ENCODE measurements around the gene EPN3.

Gene EPN3

GRCh38 chr17:50519141-50519834, 13.2 kb upstream of the EPN3 start:
- no peak overlapping the region for H3K27ac Mint-ChIP-seq
- peaks cover 2% of the 10 kb centered on the region for H3K36me3 Mint-ChIP-seq
- H3K4me3 Mint-ChIP-seq, result no peak overlapping the region
- no peaks in the 10 kb centered on the region for H3K9me3 Mint-ChIP-seq (ENCODE audit: low read depth)
- H3K4me1 Mint-ChIP-seq (ENCODE audit: low read depth), result peaks cover 4% of the 10 kb centered on the region
- no peaks in the 10 kb centered on the region for H3K27me3 Mint-ChIP-seq

GRCh38 chr17:50520483-50520882, 12.1 kb upstream of the EPN3 start:
- Mint-ChIP-seq H3K27me3 (no peaks in the 10 kb centered on the region), H3K27ac (no peak overlapping the region), H3K9me3 (ENCODE audit: low read depth) (no peaks in the 10 kb centered on the region), H3K4me1 (ENCODE audit: low read depth) (peaks cover 4% of the 10 kb centered on the region), H3K4me3 (no peak overlapping the region), H3K36me3 (peaks cover 2% of the 10 kb centered on the region)

- Mint-ChIP-seq H3K27me3 (no peaks in the 10 kb centered on the region), H3K27ac (no peak overlapping the region), H3K9me3 (ENCODE audit: low read depth) (no peaks in the 10 kb centered on the region), H3K4me3 (no peak overlapping the region), H3K36me3 (peaks cover 2% of the 10 kb centered on the region), H3K4me1 (ENCODE audit: low read depth) (peaks cover 4% of the 10 kb centered on the region)
These were observed 11.0 kb upstream of the EPN3 start for GRCh38 chr17:50521514-50521913.

- Mint-ChIP-seq H3K27ac (no peak overlapping the region), H3K36me3 (peaks cover 2% of the 10 kb centered on the region), H3K9me3 (ENCODE audit: low read depth) (no peaks in the 10 kb centered on the region), H3K4me1 (ENCODE audit: low read depth) (no peaks in the 10 kb centered on the region), H3K4me3 (no peak overlapping the region), H3K27me3 (no peaks in the 10 kb centered on the region)
These were observed 9.8 kb upstream of the EPN3 start for GRCh38 chr17:50522766-50523165.

- Mint-ChIP-seq H3K4me1 (ENCODE audit: low read depth) (no peaks in the 10 kb centered on the region), H3K4me3 (no peak overlapping the region), H3K36me3 (peaks cover 2% of the 10 kb centered on the region), H3K27me3 (no peaks in the 10 kb centered on the region), H3K9me3 (ENCODE audit: low read depth) (no peaks in the 10 kb centered on the region), H3K27ac (no peak overlapping the region)
These were observed 9.3 kb upstream of the EPN3 start for GRCh38 chr17:50523208-50523607.

- Mint-ChIP-seq H3K9me3 (ENCODE audit: low read depth) (no peaks in the 10 kb centered on the region), H3K4me1 (ENCODE audit: low read depth) (no peaks in the 10 kb centered on the region), H3K36me3 (peaks cover 2% of the 10 kb centered on the region), H3K27ac (no peak overlapping the region), H3K4me3 (no peak overlapping the region), H3K27me3 (peaks cover 10% of the 10 kb centered on the region)
These were observed 7.7 kb upstream of the EPN3 start for GRCh38 chr17:50524838-50525237.

- peaks cover 6% of the 10 kb centered on the region for H3K4me1 Mint-ChIP-seq (ENCODE audit: low read depth)
- peaks cover 23% of the 10 kb centered on the region for H3K27me3 Mint-ChIP-seq
- H3K36me3 Mint-ChIP-seq, result peaks cover 2% of the 10 kb centered on the region
- no peak overlapping the region for H3K4me3 Mint-ChIP-seq
- no peaks in the 10 kb centered on the region for H3K9me3 Mint-ChIP-seq (ENCODE audit: low read depth)
- no peak overlapping the region for H3K27ac Mint-ChIP-seq
These were observed 5.3 kb upstream of the EPN3 start for GRCh38 chr17:50527155-50527762.

- peaks cover 10% of the 10 kb centered on the region for H3K4me1 Mint-ChIP-seq (ENCODE audit: low read depth)
- no peak overlapping the region for H3K27ac Mint-ChIP-seq
- peaks cover 2% of the 10 kb centered on the region for H3K36me3 Mint-ChIP-seq
- H3K4me3 Mint-ChIP-seq, result no peak overlapping the region
- H3K9me3 Mint-ChIP-seq (ENCODE audit: low read depth), result no peaks in the 10 kb centered on the region
- peaks cover 23% of the 10 kb centered on the region for H3K27me3 Mint-ChIP-seq
These were observed 4.5 kb upstream of the EPN3 start for GRCh38 chr17:50527949-50528474.

GRCh38 chr17:50529849-50530248, 2.7 kb upstream of the EPN3 start:
- Mint-ChIP-seq H3K27me3 (peaks cover 31% of the 10 kb centered on the region), H3K4me1 (ENCODE audit: low read depth) (peaks cover 23% of the 10 kb centered on the region), H3K9me3 (ENCODE audit: low read depth) (no peaks in the 10 kb centered on the region), H3K36me3 (peaks cover 2% of the 10 kb centered on the region), H3K4me3 (no peak overlapping the region), H3K27ac (no peak overlapping the region)

- Mint-ChIP-seq H3K4me3 (no peak overlapping the region), H3K27me3 (peaks cover 34% of the 10 kb centered on the region), H3K27ac (no peak overlapping the region), H3K36me3 (peaks cover 2% of the 10 kb centered on the region), H3K4me1 (ENCODE audit: low read depth) (peaks cover 23% of the 10 kb centered on the region), H3K9me3 (ENCODE audit: low read depth) (no peaks in the 10 kb centered on the region)
These were observed 1.0 kb upstream of the EPN3 start for GRCh38 chr17:50531428-50532025.

- peaks cover 34% of the 10 kb centered on the region for H3K27me3 Mint-ChIP-seq
- H3K4me1 Mint-ChIP-seq (ENCODE audit: low read depth), result peaks cover 23% of the 10 kb centered on the region
- no peaks in the 10 kb centered on the region for H3K9me3 Mint-ChIP-seq (ENCODE audit: low read depth)
- H3K4me3 Mint-ChIP-seq, result peak overlapping the region; percentile 61
- H3K36me3 Mint-ChIP-seq, result peaks cover 2% of the 10 kb centered on the region
- no peak overlapping the region for H3K27ac Mint-ChIP-seq
These were observed 650 bp downstream of the EPN3 start for GRCh38 chr17:50533185-50533584.

GRCh38 chr17:50533720-50534148, 1.2 kb downstream of the EPN3 start:
- Mint-ChIP-seq H3K27ac (no peak overlapping the region), H3K9me3 (ENCODE audit: low read depth) (no peaks in the 10 kb centered on the region), H3K4me1 (ENCODE audit: low read depth) (peaks cover 23% of the 10 kb centered on the region), H3K4me3 (peak overlapping the region; percentile 61), H3K36me3 (peaks cover 2% of the 10 kb centered on the region), H3K27me3 (peaks cover 32% of the 10 kb centered on the region)

- Mint-ChIP-seq H3K27ac (no peak overlapping the region), H3K4me1 (ENCODE audit: low read depth) (peaks cover 23% of the 10 kb centered on the region), H3K27me3 (peaks cover 28% of the 10 kb centered on the region), H3K4me3 (peak overlapping the region; percentile 61), H3K9me3 (ENCODE audit: low read depth) (no peaks in the 10 kb centered on the region), H3K36me3 (peaks cover 2% of the 10 kb centered on the region)
These were observed 1.9 kb downstream of the EPN3 start for GRCh38 chr17:50534222-50534978.

GRCh38 chr17:50534979-50535326, 2.4 kb downstream of the EPN3 start:
- Mint-ChIP-seq H3K9me3 (ENCODE audit: low read depth) (no peaks in the 10 kb centered on the region), H3K27me3 (peaks cover 23% of the 10 kb centered on the region), H3K4me3 (no peak overlapping the region), H3K4me1 (ENCODE audit: low read depth) (peaks cover 23% of the 10 kb centered on the region), H3K27ac (no peak overlapping the region), H3K36me3 (peaks cover 2% of the 10 kb centered on the region)

- no peak overlapping the region for H3K27ac Mint-ChIP-seq
- H3K36me3 Mint-ChIP-seq, result peaks cover 2% of the 10 kb centered on the region
- H3K9me3 Mint-ChIP-seq (ENCODE audit: low read depth), result no peaks in the 10 kb centered on the region
- H3K4me3 Mint-ChIP-seq, result no peak overlapping the region
- H3K27me3 Mint-ChIP-seq, result peaks cover 22% of the 10 kb centered on the region
- H3K4me1 Mint-ChIP-seq (ENCODE audit: low read depth), result peaks cover 23% of the 10 kb centered on the region
These were observed 2.9 kb downstream of the EPN3 start for GRCh38 chr17:50535407-50535806.

All from activated naive CD8-positive, alpha-beta T cell (primary cell).